Measurements from ENCODE around the gene SOS1.

GRCh38 chr2:38948387-38948882 is 172.4 kb downstream of the SOS1 start:
- TF ChIP-seq, protein P1, sequence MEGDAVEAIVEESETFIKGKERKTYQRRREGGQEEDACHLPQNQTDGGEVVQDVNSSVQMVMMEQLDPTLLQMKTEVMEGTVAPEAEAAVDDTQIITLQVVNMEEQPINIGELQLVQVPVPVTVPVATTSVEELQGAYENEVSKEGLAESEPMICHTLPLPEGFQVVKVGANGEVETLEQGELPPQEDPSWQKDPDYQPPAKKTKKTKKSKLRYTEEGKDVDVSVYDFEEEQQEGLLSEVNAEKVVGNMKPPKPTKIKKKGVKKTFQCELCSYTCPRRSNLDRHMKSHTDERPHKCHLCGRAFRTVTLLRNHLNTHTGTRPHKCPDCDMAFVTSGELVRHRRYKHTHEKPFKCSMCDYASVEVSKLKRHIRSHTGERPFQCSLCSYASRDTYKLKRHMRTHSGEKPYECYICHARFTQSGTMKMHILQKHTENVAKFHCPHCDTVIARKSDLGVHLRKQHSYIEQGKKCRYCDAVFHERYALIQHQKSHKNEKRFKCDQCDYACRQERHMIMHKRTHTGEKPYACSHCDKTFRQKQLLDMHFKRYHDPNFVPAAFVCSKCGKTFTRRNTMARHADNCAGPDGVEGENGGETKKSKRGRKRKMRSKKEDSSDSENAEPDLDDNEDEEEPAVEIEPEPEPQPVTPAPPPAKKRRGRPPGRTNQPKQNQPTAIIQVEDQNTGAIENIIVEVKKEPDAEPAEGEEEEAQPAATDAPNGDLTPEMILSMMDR (IDR thresholded peaks at IDR 0.05; ENCODE audit: low read depth, low read length), result no peak
- no peak for TF ChIP-seq EZH2phosphoT487 (IDR thresholded peaks at IDR 0.05; ENCODE audit: low read depth)

Data from OCI-LY3 (cell line).